HepG2 (cell line): ENCODE data around the gene UBE2O. TPM values are rescaled to one million over a fixed set of nuclear protein-coding genes. Genes with fewer than 3 reads are reported as not detected.

Source experiments
- ARID2 ChIP-seq: sonication (generic); formaldehyde crosslinking; IDR thresholded peaks from 2 replicates; pipeline ENCODE4 v1.8.1; 2022; ENCODE audit warnings: mild to moderate bottlenecking, missing genetic modification reagents, borderline replicate concordance
- ELF3 ChIP-seq: IDR thresholded peaks from 2 replicates; pipeline ENCODE4 v1.6.1; 2016; ENCODE audit warnings: missing genetic modification reagents, missing compliant biosample characterization
- ETV6 ChIP-seq: sonication (generic); formaldehyde crosslinking; conservative IDR thresholded peaks from 2 replicates; pipeline ENCODE4 v1.4.0; 2020; ENCODE audit warnings: missing genetic modification reagents
- GTF3A ChIP-seq: sonication (generic); formaldehyde crosslinking; conservative IDR thresholded peaks from 2 replicates; pipeline ENCODE4 v1.4.0; 2020; ENCODE audit warnings: mild to moderate bottlenecking, missing genetic modification reagents
- KDM4B ChIP-seq: sonication (generic); formaldehyde crosslinking; IDR thresholded peaks from 2 replicates; pipeline ENCODE4 v1.4.0; 2020; ENCODE audit warnings: missing genetic modification reagents
- MED13 ChIP-seq: sonication (generic); formaldehyde crosslinking; IDR thresholded peaks from 2 replicates; pipeline ENCODE4 v1.5.0; 2020; ENCODE audit warnings: missing genetic modification reagents
- NBN ChIP-seq: fragments of 450-650 bp; conservative IDR thresholded peaks from 2 replicates; pipeline ENCODE4 v1.6.1; 2017
- RAD21 ChIP-seq: fragments of 450-650 bp; formaldehyde crosslinking; IDR thresholded peaks from 2 replicates; pipeline ENCODE4 v1.5.0; 2020; ENCODE audit warnings: mild to moderate bottlenecking
- SP140L ChIP-seq: sonication (generic); formaldehyde crosslinking; IDR thresholded peaks from 2 replicates; pipeline ENCODE4 v1.4.0; 2020; ENCODE audit warnings: missing genetic modification reagents, borderline replicate concordance
- TOE1 ChIP-seq: sonication (generic); formaldehyde crosslinking; IDR thresholded peaks from 2 replicates; pipeline ENCODE4 v1.4.0; 2020; ENCODE audit warnings: mild to moderate bottlenecking, missing genetic modification reagents
- ZMYM2 ChIP-seq: sonication (generic); formaldehyde crosslinking; IDR thresholded peaks from 2 replicates; pipeline ENCODE4 v1.8.0; 2022; ENCODE audit warnings: mild to moderate bottlenecking, missing genetic modification reagents
- ZNF138 ChIP-seq: sonication (generic); formaldehyde crosslinking; IDR thresholded peaks from 2 replicates; pipeline ENCODE4 v1.5.0; 2020; ENCODE audit warnings: mild to moderate bottlenecking, low read depth, missing genetic modification reagents
- ZNF160 ChIP-seq: sonication (generic); formaldehyde crosslinking; IDR thresholded peaks from 2 replicates; pipeline ENCODE4 v1.8.0; 2022; ENCODE audit warnings: mild to moderate bottlenecking, inconsistent platforms, missing genetic modification reagents
- ZNF446 ChIP-seq: sonication (generic); formaldehyde crosslinking; IDR thresholded peaks from 2 replicates; pipeline ENCODE4 v1.5.0; 2020; ENCODE audit warnings: mild to moderate bottlenecking, missing genetic modification reagents
- ZNF615 ChIP-seq: sonication (generic); formaldehyde crosslinking; IDR thresholded peaks from 2 replicates; pipeline ENCODE4 v1.5.0; 2020; ENCODE audit warnings: mild to moderate bottlenecking, missing genetic modification reagents, borderline replicate concordance
- ZNF720 ChIP-seq: sonication (generic); formaldehyde crosslinking; IDR thresholded peaks from 2 replicates; pipeline ENCODE4 v1.4.0; 2020; ENCODE audit warnings: missing genetic modification reagents
- ZNF768 ChIP-seq: sonication (generic); formaldehyde crosslinking; IDR thresholded peaks from 2 replicates; pipeline ENCODE4 v1.4.0; 2020; ENCODE audit warnings: missing genetic modification reagents
- polyA plus RNA-seq, 8 experiments: library from polyadenylated mRNA; depleted of rRNA in 3 of 8; stranded (reverse) in 7 of 8; unstranded in 1 of 8; fragments of >200 nt; fragmentation: Illumina TruSeq in 4 of 8; extraction: Trizol in 4 of 8; gene quantifications; 2 replicates each; pipeline versions ENCODE4 v1.2.1 to v1.2.3, GENCODE V29; 2011 to 2016; ENCODE audit warnings: low read depth in 4 of 8, missing spikeins in 1 of 8, mixed read lengths in 1 of 8; ENCODE audit not compliant: insufficient read depth in 1 of 8
- total RNA-seq, 5 experiments: library from RNA; depleted of rRNA; stranded (reverse); fragments of >200 nt; fragmentation: Illumina TruSeq; extraction: Trizol; gene quantifications; 2 replicates each; pipeline ENCODE4 v1.2.3, GENCODE V29; 2016; ENCODE audit warnings: low read depth in 1 of 5
- TF ChIP-seq, protein P1 (sequence below): sonication (generic); formaldehyde crosslinking; IDR thresholded peaks from 2 replicates; pipeline ENCODE4 v1.5.0; 2020; ENCODE audit warnings: missing genetic modification reagents, mild to moderate bottlenecking, borderline replicate concordance
- TF ChIP-seq, protein P2 (sequence below): IDR thresholded peaks from 2 replicates; pipeline ENCODE4 v1.6.1; 2016; ENCODE audit warnings: low read depth, control low read depth
- TF ChIP-seq, protein P3 (sequence below): sonication (generic); formaldehyde crosslinking; IDR thresholded peaks from 2 replicates; pipeline ENCODE4 v1.4.0; 2020; ENCODE audit warnings: mild to moderate bottlenecking, missing genetic modification reagents
- TF ChIP-seq, protein P4 (sequence below): sonication (generic); formaldehyde crosslinking; IDR thresholded peaks from 2 replicates; pipeline ENCODE4 v1.4.0; 2020; ENCODE audit warnings: missing genetic modification reagents
- TF ChIP-seq, protein P5 (sequence below): sonication (generic); formaldehyde crosslinking; IDR thresholded peaks from 2 replicates; pipeline ENCODE4 v1.9.0; 2021; ENCODE audit warnings: missing genetic modification reagents, borderline replicate concordance
- TF ChIP-seq, protein P6 (sequence below): IDR thresholded peaks from 2 replicates; pipeline ENCODE4 v1.6.1; 2016; ENCODE audit warnings: mild to moderate bottlenecking

The UBE2O gene
- total and polyA plus RNA-seq, 2 of the 13 experiments (the other 11 are each of a cell fraction or from before 2014, with no cell fraction given) = 21.5 to 23.5 TPM

DNA sequence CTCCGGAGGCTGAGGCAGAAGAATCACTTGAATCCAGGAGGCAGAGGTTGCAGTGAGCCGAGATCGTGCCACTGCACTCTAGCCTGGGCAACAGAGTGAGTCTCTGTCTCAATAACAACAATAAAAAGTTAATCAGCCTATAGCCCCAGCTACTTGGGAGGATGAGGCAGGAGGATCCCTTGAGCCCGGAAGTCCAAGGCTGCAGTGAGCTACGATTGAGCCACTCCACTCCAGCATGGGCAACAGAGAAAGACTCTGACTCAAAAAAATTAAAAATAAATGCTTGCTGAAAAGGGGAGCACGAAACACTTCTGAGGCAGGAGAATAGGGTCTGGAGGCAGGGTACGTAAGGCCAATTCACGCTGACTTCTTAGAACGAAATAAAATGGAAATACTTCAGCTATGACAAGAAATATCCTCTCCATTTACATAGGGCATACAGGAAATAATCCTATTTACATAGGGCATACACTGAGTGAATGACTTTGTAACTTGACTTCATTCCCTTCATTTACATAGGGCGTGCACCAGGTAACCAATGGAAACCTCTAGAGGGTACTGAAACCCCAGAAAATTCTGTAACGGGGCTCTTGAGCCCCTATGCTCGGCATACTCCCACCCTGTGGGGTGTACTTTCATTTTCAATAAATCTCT is 96.0 kb downstream of the UBE2O start (continued):
- TF ChIP-seq TOE1 (CRISPR knock-in tag) = no peak
- TF ChIP-seq ZMYM2 (CRISPR knock-in tag) = no peak
- TF ChIP-seq, protein P1, sequence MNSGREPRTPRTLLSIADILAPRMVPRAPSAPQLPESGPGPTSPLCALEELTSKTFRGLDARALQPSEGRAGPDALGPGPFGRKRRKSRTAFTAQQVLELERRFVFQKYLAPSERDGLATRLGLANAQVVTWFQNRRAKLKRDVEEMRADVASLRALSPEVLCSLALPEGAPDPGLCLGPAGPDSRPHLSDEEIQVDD (CRISPR knock-in tag) = no peak
- TF ChIP-seq NBN = no peak
- no peak for TF ChIP-seq ZNF720 (CRISPR knock-in tag)
- no peak for TF ChIP-seq ZNF615
- no peak for TF ChIP-seq ZNF446 (CRISPR knock-in tag)
- TF ChIP-seq, protein P2, sequence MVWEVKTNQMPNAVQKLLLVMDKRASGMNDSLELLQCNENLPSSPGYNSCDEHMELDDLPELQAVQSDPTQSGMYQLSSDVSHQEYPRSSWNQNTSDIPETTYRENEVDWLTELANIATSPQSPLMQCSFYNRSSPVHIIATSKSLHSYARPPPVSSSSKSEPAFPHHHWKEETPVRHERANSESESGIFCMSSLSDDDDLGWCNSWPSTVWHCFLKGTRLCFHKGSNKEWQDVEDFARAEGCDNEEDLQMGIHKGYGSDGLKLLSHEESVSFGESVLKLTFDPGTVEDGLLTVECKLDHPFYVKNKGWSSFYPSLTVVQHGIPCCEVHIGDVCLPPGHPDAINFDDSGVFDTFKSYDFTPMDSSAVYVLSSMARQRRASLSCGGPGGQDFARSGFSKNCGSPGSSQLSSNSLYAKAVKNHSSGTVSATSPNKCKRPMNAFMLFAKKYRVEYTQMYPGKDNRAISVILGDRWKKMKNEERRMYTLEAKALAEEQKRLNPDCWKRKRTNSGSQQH (CRISPR knock-in tag) = no peak
- TF ChIP-seq, protein P3, sequence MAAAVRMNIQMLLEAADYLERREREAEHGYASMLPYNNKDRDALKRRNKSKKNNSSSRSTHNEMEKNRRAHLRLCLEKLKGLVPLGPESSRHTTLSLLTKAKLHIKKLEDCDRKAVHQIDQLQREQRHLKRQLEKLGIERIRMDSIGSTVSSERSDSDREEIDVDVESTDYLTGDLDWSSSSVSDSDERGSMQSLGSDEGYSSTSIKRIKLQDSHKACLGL (CRISPR knock-in tag) = no peak
- TF ChIP-seq MED13 (CRISPR knock-in tag) = no peak
- TF ChIP-seq, protein P4, sequence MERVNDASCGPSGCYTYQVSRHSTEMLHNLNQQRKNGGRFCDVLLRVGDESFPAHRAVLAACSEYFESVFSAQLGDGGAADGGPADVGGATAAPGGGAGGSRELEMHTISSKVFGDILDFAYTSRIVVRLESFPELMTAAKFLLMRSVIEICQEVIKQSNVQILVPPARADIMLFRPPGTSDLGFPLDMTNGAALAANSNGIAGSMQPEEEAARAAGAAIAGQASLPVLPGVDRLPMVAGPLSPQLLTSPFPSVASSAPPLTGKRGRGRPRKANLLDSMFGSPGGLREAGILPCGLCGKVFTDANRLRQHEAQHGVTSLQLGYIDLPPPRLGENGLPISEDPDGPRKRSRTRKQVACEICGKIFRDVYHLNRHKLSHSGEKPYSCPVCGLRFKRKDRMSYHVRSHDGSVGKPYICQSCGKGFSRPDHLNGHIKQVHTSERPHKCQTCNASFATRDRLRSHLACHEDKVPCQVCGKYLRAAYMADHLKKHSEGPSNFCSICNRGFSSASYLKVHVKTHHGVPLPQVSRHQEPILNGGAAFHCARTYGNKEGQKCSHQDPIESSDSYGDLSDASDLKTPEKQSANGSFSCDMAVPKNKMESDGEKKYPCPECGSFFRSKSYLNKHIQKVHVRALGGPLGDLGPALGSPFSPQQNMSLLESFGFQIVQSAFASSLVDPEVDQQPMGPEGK (CRISPR knock-in tag) = no peak
- peak; percentile 5; the same call in 1 of the 2 replicates for TF ChIP-seq RAD21 (CRISPR knock-in tag)
- no peak for TF ChIP-seq GTF3A (CRISPR knock-in tag)
- no peak for TF ChIP-seq ZNF160 (CRISPR knock-in tag)
- TF ChIP-seq, protein P5, sequence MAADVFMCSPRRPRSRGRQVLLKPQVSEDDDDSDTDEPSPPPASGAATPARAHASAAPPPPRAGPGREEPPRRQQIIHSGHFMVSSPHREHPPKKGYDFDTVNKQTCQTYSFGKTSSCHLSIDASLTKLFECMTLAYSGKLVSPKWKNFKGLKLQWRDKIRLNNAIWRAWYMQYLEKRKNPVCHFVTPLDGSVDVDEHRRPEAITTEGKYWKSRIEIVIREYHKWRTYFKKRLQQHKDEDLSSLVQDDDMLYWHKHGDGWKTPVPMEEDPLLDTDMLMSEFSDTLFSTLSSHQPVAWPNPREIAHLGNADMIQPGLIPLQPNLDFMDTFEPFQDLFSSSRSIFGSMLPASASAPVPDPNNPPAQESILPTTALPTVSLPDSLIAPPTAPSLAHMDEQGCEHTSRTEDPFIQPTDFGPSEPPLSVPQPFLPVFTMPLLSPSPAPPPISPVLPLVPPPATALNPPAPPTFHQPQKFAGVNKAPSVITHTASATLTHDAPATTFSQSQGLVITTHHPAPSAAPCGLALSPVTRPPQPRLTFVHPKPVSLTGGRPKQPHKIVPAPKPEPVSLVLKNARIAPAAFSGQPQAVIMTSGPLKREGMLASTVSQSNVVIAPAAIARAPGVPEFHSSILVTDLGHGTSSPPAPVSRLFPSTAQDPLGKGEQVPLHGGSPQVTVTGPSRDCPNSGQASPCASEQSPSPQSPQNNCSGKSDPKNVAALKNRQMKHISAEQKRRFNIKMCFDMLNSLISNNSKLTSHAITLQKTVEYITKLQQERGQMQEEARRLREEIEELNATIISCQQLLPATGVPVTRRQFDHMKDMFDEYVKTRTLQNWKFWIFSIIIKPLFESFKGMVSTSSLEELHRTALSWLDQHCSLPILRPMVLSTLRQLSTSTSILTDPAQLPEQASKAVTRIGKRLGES (CRISPR knock-in tag) = no peak
- no peak for TF ChIP-seq ARID2
- no peak for TF ChIP-seq ZNF138
- TF ChIP-seq SP140L (CRISPR knock-in tag) = no peak
- TF ChIP-seq, protein P6, sequence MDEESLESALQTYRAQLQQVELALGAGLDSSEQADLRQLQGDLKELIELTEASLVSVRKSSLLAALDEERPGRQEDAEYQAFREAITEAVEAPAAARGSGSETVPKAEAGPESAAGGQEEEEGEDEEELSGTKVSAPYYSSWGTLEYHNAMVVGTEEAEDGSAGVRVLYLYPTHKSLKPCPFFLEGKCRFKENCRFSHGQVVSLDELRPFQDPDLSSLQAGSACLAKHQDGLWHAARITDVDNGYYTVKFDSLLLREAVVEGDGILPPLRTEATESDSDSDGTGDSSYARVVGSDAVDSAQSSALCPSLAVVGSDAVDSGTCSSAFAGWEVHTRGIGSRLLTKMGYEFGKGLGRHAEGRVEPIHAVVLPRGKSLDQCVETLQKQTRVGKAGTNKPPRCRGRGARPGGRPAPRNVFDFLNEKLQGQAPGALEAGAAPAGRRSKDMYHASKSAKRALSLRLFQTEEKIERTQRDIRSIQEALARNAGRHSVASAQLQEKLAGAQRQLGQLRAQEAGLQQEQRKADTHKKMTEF = 0 out of 2 replicates have a peak, but pooled peaks have one; percentile 2
- peak; percentile 52; the same call in 1 of the 2 replicates for TF ChIP-seq ELF3 (CRISPR knock-in tag)
- no peak for TF ChIP-seq KDM4B
- no peak for TF ChIP-seq ETV6 (CRISPR knock-in tag)
- no peak for TF ChIP-seq ZNF768 (CRISPR knock-in tag)
